Measurements from ENCODE around the gene ACLY. TPM values are rescaled to one million over a fixed set of nuclear protein-coding genes. Genes with fewer than 3 reads are reported as not detected.
A peak's percentile ranks its signal among the peaks of the same experiment; 100 is the strongest.

Gene ACLY
- total and polyA plus RNA-seq, 2 of the 13 experiments (the other 11 are each of a cell fraction or from before 2014, with no cell fraction given), result 111 to 218 TPM

- TF ChIP-seq NFAT5 (CRISPR knock-in tag; IDR thresholded peaks at IDR 0.05) (no peak), ZNF660 (CRISPR knock-in tag; IDR thresholded peaks at IDR 0.05; ENCODE audit: borderline replicate concordance, low read depth) (no peak), ZFP90 (CRISPR knock-in tag; IDR thresholded peaks at IDR 0.05; ENCODE audit: borderline replicate concordance) (no peak), ZSCAN9 (CRISPR knock-in tag; IDR thresholded peaks at IDR 0.05; ENCODE audit: borderline replicate concordance) (peak; percentile 73; the same call in 1 of the 2 replicates), ZC3H13 (CRISPR knock-in tag; IDR thresholded peaks at IDR 0.05) (peak; percentile 30; the same call in 1 of the 2 replicates), KLF13 (CRISPR knock-in tag; IDR thresholded peaks at IDR 0.05) (no peak), ZNF317 (CRISPR knock-in tag; IDR thresholded peaks at IDR 0.05) (peak; percentile 54; the same call in 1 of the 2 replicates), NFYC (CRISPR knock-in tag; IDR thresholded peaks at IDR 0.05) (peak; percentile 30; the same call in 1 of the 2 replicates), AKAP8 (CRISPR knock-in tag; IDR thresholded peaks at IDR 0.05) (no peak), ZNF224 (CRISPR knock-in tag; IDR thresholded peaks at IDR 0.05) (no peak), ZNF556 (CRISPR knock-in tag; IDR thresholded peaks at IDR 0.05; ENCODE audit: borderline replicate concordance) (peak; percentile 80; the same call in 1 of the 2 replicates), ZNF333 (CRISPR knock-in tag; IDR thresholded peaks at IDR 0.05; ENCODE audit: borderline replicate concordance) (no peak), ZNF570 (CRISPR knock-in tag; IDR thresholded peaks at IDR 0.05; ENCODE audit: borderline replicate concordance) (no peak), PAF1 (CRISPR knock-in tag; IDR thresholded peaks at IDR 0.05) (no peak), ZNF331 (CRISPR knock-in tag; IDR thresholded peaks at IDR 0.05) (peak; percentile 96), NFKBIZ (CRISPR knock-in tag; IDR thresholded peaks at IDR 0.05) (peak; percentile 43; the same call in 1 of the 2 replicates), FUBP1 (CRISPR knock-in tag; IDR thresholded peaks at IDR 0.05; ENCODE audit: borderline replicate concordance) (no peak; the same call in 1 of the 2 replicates), PLRG1 (conservative IDR thresholded peaks at IDR 0.05) (no peak), KDM4B (CRISPR knock-in tag; IDR thresholded peaks at IDR 0.05) (no peak), ZNF280B (CRISPR knock-in tag; IDR thresholded peaks at IDR 0.05; ENCODE audit: borderline replicate concordance) (peak; percentile 90), TGIF2 (CRISPR knock-in tag; IDR thresholded peaks at IDR 0.05) (peak; percentile 82), CHD4 (IDR thresholded peaks at IDR 0.05; ENCODE audit: borderline replicate concordance, low read length) (no peak)
Observed at GRCh38 chr17:41907633-41908539, 10.9 kb downstream of the ACLY start (continued).

Measured in HepG2 (cell line).